Smooth muscle cell (in vitro differentiated cells): Measurements from ENCODE around the gene PDE9A. TPM values are rescaled to one million over a fixed set of nuclear protein-coding genes. Genes with fewer than 3 reads are reported as not detected.

ENCODE experiments used
- DNase-seq: peaks from one replicate; lab custom pipeline; 2025; ENCODE audit not compliant: unreplicated experiment; lab: John Stamatoyannopoulos, UW
- H2AFZ ChIP-seq: fragments of 200-600 bp; sonication (generic); 2 replicates; pipeline ENCODE4 v1.6.0; 2016; ENCODE audit warnings: antibody characterized with exemption, low read depth, mild to moderate bottlenecking
- H3F3A ChIP-seq: fragments of 200-600 bp; sonication (generic); 2 replicates; pipeline ENCODE4 v1.6.0; 2017; ENCODE audit warnings: antibody characterized with exemption, low read depth
- H3K27ac ChIP-seq: fragments of 200-600 bp; sonication (generic); 2 replicates; pipeline ENCODE4 v1.5.1; 2016; ENCODE audit warnings: low read depth, mild to moderate bottlenecking
- H3K27me3 ChIP-seq: fragments of 200-600 bp; sonication (generic); 2 replicates; pipeline ENCODE4 v1.6.1; 2016; ENCODE audit warnings: low read depth, mild to moderate bottlenecking
- H3K36me3 ChIP-seq: fragments of 200-600 bp; sonication (generic); 2 replicates; pipeline ENCODE4 v1.5.1; 2016; ENCODE audit warnings: low read depth
- H3K4me1 ChIP-seq: fragments of 200-600 bp; sonication (generic); 2 replicates; pipeline ENCODE4 v1.5.1; 2016; ENCODE audit warnings: low read depth
- H3K4me2 ChIP-seq: fragments of 200-600 bp; sonication (generic); 2 replicates; pipeline ENCODE4 v1.6.0; 2016; ENCODE audit warnings: mild to moderate bottlenecking
- H3K4me3 ChIP-seq: fragments of 200-600 bp; sonication (generic); 2 replicates; pipeline ENCODE4 v1.5.1; 2016; ENCODE audit warnings: mild to moderate bottlenecking
- H3K79me2 ChIP-seq: fragments of 200-600 bp; sonication (generic); 2 replicates; pipeline ENCODE4 v1.6.0; 2016; ENCODE audit warnings: low read depth, mild to moderate bottlenecking
- H3K9ac ChIP-seq: fragments of 200-600 bp; sonication (generic); 2 replicates; pipeline ENCODE4 v1.6.0; 2016; ENCODE audit warnings: low read depth
- H3K9me3 ChIP-seq: fragments of 200-600 bp; sonication (generic); replicated peaks from 2 replicates; pipeline ENCODE4 v1.5.1; 2016; ENCODE audit warnings: low read depth
- H4K20me1 ChIP-seq: fragments of 200-600 bp; sonication (generic); 2 replicates; pipeline ENCODE4 v1.6.0; 2016; ENCODE audit warnings: low read depth
- CTCF ChIP-seq: fragments of 200-600 bp; sonication (generic); IDR thresholded peaks from 2 replicates; pipeline ENCODE4 v1.5.1; 2017; ENCODE audit warnings: borderline replicate concordance, mild to moderate bottlenecking, antibody characterized with exemption; ENCODE audit not compliant: insufficient read depth, poor library complexity, severe bottlenecking
- WGBS: methylation state at CpG from one replicate; pipeline ENCODE4 v1.1.7; 2016; ENCODE audit warnings: low lambda C conversion rate; 5-methylcytosine and 5-hydroxymethylcytosine counted together
- polyA plus RNA-seq: library from polyadenylated mRNA; unstranded; fragments of >200 nt; fragmentation: Nextera tagmentation; extraction: Ambion mirVana; gene quantifications from 2 replicates; pipeline ENCODE4 v1.2.1, GENCODE V29; 2016
- total RNA-seq: library from RNA; depleted of rRNA; stranded (reverse); fragments of >200 nt; gene quantifications from 2 replicates; pipeline ENCODE4 v1.2.3, GENCODE V29; 2014

The PDE9A gene
- total and polyA plus RNA-seq, 2 experiments from 2014 or later, result 4.3 to 12.3 TPM

GRCh38 chr21:42703136-42703908, 49.9 kb downstream of the PDE9A start:
- Histone ChIP-seq H3K9ac (no peak overlapping the region), H3K27ac (no peak overlapping the region), H3F3A (no peaks in the 10 kb centered on the region), H3K27me3 (no peaks in the 10 kb centered on the region), H3K4me1 (no peaks in the 10 kb centered on the region), H3K4me2 (no peak overlapping the region), H3K4me3 (no peak overlapping the region), H2AFZ (no peak overlapping the region), H3K36me3 (peaks cover 14% of the 10 kb centered on the region), H3K79me2 (no peaks in the 10 kb centered on the region), H3K9me3 (no peaks in the 10 kb centered on the region), H4K20me1 (no peaks in the 10 kb centered on the region)
- TF ChIP-seq CTCF, result no peak
- WGBS, result 93% methylated on average over 24 of the region's 24 CpGs
- DNase-seq, result no peak

GRCh38 chr21:42703965-42704364, 50.5 kb downstream of the PDE9A start:
- Histone ChIP-seq H3K4me2 (no peak overlapping the region), H3K9me3 (no peaks in the 10 kb centered on the region), H2AFZ (no peak overlapping the region), H4K20me1 (no peaks in the 10 kb centered on the region), H3K9ac (no peak overlapping the region), H3F3A (no peaks in the 10 kb centered on the region), H3K4me1 (no peaks in the 10 kb centered on the region), H3K79me2 (no peaks in the 10 kb centered on the region), H3K27ac (no peak overlapping the region), H3K27me3 (no peaks in the 10 kb centered on the region), H3K4me3 (no peak overlapping the region), H3K36me3 (peaks cover 14% of the 10 kb centered on the region)
- no peak for TF ChIP-seq CTCF
- WGBS, result 91% methylated on average over 15 of the region's 18 CpGs
- no peak for DNase-seq

- H3K9me3 ChIP-seq, result no peaks in the 10 kb centered on the region
- no peaks in the 10 kb centered on the region for H3K4me1 ChIP-seq
- H3K36me3 ChIP-seq, result peaks cover 14% of the 10 kb centered on the region
- 88% methylated on average over 10 of the region's 10 CpGs for WGBS
- no peak overlapping the region for H3K4me2 ChIP-seq
- H3K79me2 ChIP-seq, result no peaks in the 10 kb centered on the region
- H3K27ac ChIP-seq, result no peak overlapping the region
- no peaks in the 10 kb centered on the region for H3K27me3 ChIP-seq
- no peaks in the 10 kb centered on the region for H4K20me1 ChIP-seq
- no peak for DNase-seq
- TF ChIP-seq CTCF, result no peak
- H3K9ac ChIP-seq, result no peak overlapping the region
- H3K4me3 ChIP-seq, result no peak overlapping the region
- no peaks in the 10 kb centered on the region for H3F3A ChIP-seq
- H2AFZ ChIP-seq, result no peak overlapping the region
Observed at GRCh38 chr21:42704861-42705260, 51.4 kb downstream of the PDE9A start.

- WGBS, result 93% methylated on average over 19 of the region's 19 CpGs
- no peak overlapping the region for H3K4me2 ChIP-seq
- no peak overlapping the region for H3K27ac ChIP-seq
- H3K36me3 ChIP-seq, result peaks cover 14% of the 10 kb centered on the region
- H2AFZ ChIP-seq, result no peak overlapping the region
- H3K4me3 ChIP-seq, result no peak overlapping the region
- H3F3A ChIP-seq, result no peaks in the 10 kb centered on the region
- no peaks in the 10 kb centered on the region for H3K9me3 ChIP-seq
- no peaks in the 10 kb centered on the region for H4K20me1 ChIP-seq
- no peaks in the 10 kb centered on the region for H3K27me3 ChIP-seq
- TF ChIP-seq CTCF, result no peak
- no peaks in the 10 kb centered on the region for H3K79me2 ChIP-seq
- DNase-seq, result no peak
- H3K4me1 ChIP-seq, result no peaks in the 10 kb centered on the region
- H3K9ac ChIP-seq, result no peak overlapping the region
Observed at GRCh38 chr21:42705346-42705745, 51.9 kb downstream of the PDE9A start.
